HG02798 (cell line): Measurements from ENCODE around the gene ITPK1.

Experiments used
- ATAC-seq: cut with Tn5 transposase; IDR thresholded peaks from one replicate; pipeline ENCODE4 v1.9.1; 2021; ENCODE audit warnings: mild to moderate bottlenecking; ENCODE audit not compliant: unreplicated experiment, poor library complexity

The ITPK1 gene

DNA sequence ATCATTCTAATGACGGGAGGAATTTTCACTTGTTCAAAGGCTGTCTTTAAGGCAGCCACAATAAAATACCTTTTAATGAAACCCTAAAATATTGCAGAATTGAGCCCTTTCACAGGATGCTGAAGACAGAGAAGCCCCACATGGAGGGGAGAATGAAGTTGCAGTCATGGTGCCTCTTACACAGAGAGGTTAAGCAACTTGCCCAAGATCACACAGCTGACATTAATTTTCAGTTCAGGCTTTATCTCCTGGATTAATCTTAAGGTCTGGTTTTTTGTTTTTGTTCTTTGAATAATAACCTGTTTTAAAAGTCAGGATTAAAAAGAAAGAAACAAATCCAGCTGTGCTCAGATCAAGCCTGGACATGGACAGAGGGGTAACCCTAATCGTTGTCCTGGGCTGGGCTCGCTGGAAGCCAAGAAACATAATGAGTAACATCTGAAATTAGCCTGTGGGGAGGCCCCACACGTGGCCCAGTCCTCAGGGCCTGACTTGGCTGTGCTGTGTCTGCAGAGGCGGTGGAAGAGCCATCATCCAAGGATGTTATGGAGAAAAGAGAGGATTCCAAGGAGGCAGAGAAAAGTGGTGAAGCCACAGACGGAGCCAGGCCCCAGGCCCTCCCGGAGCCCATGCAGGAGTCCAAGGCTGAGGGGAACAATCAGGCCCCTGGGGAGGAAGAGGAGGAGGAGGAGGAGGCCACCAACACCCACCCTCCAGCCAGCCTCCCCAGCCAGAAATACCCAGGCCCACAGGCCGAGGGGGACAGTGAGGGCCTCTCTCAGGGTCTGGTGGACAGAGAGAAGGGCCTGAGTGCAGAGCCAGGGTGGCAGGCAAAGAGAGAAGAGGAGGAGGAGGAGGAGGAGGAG is 184.8 kb downstream of the ITPK1 start:
- no peak for ATAC-seq

DNA sequence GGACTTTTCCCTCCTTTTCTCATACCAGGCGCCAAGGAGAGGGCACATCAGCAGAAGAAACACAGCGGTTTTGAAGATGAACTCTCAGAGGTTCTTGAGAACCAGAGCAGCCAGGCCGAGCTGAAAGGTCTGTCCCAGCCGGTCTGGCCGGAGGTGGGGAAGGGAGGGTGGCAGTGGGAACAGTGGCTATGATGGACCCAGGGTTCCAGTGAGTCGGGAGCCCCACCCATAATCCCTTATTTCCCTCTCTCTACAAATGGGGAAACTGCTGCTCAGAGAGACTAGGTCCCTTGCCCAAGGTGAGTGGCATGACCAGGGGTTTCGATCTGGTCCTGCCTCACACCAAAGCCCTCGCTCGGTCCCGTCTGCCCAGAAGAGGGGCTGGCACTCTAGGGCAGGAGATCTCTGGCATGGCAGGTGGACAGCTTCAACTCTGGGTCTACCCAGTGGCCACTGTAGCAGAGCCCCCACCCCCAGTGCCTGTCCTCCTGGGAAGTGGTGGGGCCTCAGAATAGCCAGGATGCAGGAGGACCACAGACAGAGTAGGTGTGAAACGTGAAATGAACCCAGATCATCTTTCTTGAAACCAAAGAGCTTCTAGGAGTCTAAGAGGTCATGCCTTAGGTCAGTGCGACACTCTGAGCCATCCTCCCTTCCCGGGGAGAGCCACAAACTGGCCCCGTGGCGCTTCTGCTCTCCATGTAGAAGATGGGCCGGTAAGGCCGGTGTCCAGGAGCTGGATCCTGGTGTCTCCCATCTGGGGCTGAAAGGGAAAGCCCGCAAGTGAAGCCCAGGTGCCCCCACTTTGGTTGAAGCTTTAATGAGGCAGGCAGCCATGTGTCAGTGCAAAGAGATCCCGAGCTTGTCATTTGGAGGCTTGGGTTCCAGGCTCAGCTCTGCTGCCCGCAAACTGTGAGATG is 185.8 kb downstream of the ITPK1 start:
- ATAC-seq = no peak

DNA sequence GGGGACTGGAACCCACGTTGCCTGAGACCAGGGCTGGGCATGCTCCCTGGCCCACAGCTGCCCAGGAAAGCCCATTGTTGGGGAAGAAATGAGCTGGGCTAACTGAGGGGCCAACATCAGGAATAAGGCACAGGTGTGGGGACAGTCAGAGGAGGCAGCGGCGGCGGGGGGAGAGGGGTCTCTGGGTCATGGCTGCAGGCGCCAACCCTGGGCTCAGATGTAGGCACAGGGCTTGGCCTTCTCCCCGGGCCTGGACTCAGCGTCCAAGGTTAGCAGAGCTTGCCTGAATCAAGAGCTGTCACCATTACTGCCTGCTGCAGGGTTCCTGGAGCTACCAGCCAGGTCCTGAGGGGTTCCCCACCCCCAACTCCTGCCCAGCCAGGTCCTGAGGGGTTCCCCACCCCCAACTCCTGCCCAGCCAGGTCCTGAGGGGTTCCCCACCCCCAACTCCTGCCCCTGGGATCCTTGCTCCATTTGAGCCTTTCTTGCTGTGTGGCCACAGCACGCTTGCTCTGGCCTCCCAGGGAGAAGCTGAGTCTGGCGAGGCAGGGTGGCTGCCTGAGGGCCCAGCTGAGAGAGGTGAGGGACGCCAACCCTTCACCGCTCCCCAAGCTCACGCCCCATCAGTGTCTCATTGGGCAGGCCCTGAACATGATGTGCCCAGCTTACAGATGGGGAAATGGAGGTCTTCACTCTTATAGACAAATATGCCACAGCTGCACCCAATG is 186.6 kb downstream of the ITPK1 start:
- no peak for ATAC-seq

DNA sequence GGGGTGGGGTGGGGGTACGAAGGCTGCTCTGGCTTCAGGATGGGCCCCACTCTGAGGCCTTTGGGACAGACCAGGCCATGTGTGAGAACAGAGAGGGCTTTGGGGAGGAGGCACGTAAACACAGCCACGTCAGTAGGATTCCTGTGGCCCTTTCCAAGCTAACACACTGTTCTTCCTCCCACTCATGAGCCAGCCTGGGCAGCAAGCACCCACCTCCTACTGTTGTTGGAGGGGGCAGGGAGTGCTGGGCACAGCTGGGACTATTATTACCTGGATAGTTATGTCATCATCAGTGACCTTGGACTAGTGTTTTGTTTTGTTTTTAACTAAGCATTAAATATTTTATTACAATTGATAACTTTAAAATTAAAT is 187.5 kb downstream of the ITPK1 start:
- no peak for ATAC-seq

DNA sequence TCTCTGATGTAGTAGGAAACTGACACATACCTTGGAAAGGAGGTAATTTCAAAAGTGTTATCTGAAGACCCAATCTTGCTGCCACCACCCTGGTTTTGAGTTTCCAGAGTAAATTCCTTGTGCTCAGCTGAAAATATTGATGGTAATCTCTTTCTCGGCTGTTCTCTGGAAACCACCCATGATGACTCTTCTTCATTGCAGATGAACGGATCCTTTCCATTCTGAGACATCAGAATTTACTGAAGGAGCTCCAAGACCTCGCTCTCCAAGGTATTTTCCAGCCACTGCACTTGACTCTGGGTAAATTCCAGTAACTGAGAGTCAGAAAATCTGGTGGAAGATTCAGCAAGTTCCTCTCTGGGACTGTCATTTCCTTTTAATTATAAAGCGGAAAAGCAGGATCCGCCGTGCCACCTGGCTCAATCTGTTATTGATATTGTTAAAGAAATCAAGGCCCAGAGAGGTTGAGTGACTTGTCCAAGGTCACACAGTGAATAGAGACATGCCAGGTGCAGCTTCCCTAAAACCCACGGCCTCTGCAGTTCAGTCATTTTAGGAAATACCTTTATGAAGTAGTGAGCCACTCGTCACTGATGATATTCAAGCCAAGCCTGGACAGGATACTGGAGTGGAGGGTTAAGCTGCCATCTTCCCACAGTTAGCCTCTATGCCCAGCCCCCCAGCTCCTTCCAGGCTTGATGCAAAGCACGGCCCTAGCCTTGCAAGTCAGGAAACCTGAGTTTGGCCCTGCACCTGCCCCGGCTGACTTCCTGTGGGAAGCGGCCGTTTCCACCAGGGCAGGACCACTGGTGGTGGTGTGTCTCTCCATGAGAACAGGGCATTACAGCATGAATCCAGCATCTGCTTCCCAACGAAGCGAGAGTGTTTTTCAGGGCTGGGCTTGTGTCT is 188.1 kb downstream of the ITPK1 start:
- no peak for ATAC-seq

DNA sequence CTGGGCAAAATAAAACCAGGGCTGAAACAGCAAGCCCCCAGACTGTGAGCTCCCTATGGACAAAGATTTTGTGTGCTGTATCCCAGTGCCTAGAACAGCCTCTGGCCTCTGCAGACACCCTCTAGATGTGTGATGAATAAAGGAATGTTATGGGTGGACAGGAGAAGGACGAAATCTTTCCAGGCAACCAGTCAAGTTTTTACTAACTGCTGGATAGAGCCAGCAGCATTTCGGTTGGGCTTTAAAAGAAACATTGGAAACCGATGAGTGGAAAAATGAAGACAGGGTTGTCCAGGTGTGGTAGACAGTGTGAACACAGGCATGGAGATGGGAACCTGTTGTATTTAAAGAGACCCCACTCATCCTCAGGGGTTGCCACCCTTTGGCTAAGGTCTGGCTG is 188.8 kb downstream of the ITPK1 start:
- ATAC-seq = no peak

DNA sequence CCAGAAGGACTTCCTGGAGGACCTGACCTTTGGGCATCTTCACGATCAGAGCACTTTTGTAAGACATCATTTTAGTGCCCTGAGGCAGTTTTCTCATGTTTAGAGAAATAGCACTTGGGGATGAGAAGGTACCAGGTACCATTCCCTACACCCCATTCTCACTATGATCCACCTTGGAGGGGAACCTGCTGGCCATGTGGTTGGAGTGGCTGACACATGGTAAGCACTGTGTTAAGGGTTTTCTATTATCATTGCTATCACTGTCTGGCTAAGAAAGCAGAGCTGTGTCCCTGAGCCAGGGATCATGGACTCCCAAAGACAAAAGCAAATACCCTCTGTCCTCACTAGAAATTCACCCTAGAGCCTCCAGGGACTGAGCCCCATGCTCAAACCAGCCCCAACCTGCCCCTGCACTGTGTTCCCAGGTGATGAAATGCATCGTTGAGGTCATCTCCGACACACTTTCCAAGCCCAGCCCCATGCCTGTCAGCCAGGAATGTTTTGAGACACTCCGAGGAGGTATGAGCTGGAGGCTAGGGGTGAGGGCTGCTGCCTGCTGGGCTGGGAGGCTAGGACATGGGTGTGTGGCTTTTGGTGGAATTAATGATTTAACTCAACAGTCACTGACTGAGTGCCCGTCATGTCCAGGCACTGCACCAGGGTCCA is 189.4 kb downstream of the ITPK1 start:
- ATAC-seq = no peak

DNA sequence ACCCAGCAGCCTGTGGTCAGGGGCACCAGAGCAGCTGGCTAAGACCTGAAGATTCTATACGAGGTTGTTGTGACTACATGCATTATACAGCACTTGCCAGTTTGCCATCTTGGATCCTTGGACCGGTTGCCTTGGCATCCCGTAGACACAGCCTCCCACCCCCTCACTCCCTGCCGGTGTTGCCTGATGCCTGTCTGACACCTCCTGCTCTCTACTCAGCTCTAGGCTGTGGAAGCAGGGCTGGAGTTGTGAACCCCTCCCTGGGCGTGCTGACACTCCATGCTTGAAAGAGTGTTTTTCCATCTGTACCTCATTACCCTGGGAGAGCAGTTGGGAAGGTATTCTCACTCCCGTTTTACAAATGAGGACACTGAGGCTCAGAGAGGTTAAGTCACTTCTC is 190.3 kb downstream of the ITPK1 start:
- ATAC-seq = no peak

DNA sequence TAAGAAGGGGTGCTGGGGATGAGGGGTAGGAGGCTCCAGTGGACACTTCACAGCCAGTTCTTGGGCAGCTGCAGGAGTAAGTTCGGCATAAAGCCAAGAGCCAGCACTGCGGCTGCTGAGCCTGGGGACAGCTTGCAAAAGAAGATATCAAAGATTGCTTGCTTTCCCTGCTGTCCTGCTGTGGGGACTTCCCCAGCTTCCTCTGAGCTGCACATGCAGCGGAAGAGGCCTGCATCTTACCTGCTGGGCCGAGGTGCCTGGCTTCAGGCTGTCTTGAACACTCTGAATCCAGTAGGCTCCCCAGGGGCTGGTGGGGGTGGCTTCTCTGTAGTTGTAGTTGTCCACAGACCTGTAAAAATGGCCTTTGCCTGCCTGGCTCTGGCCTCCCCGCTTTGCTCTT is 191.5 kb downstream of the ITPK1 start:
- ATAC-seq = no peak

DNA sequence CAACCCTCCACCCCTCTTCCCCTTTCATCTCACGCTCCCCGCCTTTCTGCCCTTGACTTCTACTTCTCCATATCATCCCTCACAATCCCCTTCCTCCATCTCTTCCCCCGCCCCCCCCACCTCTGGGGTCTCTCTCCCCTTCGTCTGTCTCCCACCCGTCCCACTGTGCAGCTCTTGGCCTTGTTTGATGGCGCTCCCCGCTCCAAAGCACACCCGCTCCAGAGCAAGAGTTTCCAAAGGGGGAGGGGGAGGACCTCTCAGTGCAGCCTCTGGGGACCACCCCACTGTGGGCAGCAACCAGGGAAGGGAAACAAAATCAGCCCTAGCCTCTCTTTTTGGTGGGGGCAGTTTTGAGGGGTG is 192.0 kb downstream of the ITPK1 start:
- ATAC-seq = no peak

DNA sequence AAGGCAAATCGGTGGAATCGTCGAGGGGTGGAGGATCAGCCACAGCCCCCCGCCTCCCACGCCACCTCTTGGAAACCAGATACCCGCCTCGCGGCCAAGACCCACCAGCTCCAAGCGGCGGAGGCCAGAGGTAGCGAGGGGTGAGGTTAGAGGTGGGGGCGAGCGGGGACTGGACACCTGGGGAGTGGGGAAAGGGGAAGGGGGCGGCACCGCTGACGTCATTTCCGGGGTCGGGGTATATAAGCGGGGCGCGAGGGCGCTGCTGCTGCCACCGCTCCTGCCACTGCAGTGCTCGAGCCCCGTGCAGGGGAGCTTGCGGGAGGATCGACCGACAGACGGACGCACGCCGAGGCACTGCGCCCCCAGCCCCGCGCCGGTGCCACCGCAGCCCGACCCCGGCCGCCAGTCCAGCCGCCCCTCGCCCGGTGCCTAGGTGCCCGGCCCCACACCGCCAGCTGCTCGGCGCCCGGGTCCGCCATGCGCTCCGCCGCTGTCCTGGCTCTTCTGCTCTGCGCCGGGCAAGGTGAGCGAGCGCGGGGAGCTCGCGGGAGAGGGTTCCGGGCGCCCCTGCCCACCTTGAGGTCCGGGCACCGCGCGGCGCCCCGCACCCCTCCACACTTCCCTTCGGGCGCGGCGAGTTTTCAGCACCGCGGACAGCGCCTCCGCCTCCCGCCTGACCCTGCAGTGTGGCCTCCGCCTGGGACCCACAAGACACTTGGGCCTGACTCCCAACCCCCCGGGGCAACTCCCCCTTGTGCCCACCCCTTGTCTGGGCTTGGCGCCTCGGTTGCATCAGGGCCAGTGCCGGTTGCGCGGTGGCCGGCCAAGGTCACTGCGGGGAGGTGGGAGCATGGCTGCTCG is 192.6 kb downstream of the ITPK1 start, which contains the start of gene CHGA:
Gene CHGA (plus strand): TSS at position 268 of the 861 bp plus-strand sequence. CDS start 210 bp downstream, at position 478.
- no peak for ATAC-seq

DNA sequence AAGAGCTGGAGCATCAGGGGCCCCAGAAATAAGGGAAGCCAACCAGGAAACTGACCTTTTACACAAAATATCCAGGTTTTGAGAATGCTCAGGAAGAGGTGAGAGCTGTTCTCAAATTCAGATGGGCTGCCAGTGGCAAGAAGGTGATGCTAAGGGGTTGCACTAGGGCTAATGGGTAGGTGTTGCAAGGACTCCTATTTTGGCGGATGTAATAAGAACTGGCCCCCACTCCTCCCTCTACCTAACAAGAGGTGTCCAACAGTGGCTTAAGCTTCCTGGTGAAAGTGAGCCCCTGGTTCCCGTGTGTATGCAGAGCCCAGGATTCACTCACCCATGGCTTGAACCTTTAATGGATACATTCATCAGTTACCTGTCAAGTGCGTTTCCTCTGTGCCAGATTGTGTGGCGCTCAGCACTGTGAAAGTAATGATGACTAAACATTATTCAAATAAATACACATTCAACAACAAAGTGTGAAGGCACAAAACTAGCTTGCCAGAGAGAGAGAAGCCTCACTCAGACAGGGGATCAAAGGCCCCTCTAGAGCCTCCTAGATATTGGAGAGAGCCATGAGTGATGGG is 193.5 kb downstream of the ITPK1 start:
- ATAC-seq = no peak

DNA sequence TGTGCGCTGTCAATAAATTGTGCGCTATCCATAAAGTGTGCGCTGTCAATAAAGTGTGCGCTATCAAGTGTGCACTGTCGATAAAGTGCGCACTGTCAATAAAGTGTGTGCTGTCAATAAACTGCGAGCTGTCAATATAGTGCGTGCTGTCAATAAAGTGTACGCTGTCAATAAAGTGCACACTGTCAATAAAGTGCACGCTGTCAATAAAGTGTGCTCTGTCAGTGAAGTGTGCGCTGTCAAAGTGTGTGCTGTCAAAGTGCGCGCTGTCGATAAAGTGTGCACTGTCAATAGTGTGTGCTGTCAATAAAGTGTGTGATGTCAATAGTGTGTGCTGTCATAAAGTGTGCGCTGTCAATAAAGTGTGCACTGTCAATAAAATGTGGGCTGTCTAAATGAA is 195.7 kb downstream of the ITPK1 start:
- no peak for ATAC-seq

DNA sequence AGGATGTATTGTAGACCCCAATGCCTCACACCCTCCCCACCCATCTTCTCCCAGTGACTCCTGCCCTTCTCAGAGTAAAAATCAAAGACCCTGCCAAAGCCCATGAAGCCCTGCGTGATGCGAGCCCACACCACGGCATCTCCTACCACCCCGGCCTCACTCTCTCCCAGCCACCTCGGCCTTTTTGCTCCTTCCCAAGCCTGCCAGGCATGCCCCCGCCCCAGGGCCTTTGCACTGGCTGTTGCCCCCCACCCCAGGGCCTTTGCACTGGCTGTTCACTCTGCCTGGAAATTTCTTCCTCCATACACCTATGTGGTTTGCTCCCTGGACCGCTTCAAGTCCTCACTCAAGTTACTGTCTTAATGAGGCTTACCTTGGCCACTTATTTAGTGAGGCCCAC is 197.8 kb downstream of the ITPK1 start:
- no peak for ATAC-seq

DNA sequence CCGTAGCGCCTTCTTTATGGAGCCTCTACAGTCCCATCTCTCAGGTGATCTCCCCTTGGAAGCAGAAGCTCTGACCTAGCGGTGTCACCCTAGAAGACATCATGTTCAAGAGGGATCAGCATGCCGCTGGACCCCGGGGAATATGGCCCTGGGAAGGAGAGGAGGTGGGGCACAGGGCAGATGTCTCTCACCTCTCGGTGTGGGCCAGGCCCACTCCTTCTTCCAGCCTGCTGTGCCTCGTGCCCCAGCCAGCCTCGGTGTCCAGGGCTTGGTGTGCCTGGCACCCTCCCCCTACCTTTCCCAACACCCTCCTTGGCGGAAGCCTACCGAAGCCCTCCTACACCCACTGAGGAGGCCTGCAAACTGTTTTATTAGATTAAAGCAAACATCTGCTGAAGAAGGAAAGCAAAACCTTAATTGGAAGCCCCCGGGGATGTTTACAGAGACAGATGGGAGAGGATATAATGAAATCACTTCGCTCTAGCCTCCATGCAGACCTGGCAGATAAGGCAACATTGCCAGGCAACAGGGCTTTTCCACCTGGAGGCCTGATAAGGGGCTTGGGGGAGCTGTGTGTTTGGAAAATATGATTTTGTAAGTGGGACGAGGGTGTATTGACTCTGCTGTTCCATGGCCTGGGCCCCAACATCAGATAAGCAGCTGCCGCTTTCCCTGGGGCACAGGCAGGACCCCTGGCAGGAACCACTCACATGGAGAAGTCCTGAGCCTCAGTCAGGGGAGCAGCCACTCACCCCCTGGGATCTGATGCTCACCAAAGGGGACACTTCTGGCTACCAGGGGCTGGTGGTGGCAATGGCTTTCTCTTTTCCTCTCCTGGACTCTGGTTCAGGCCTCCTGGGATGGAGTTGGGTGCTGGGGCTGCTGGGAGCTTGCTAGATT is 198.4 kb downstream of the ITPK1 start:
- no peak for ATAC-seq

DNA sequence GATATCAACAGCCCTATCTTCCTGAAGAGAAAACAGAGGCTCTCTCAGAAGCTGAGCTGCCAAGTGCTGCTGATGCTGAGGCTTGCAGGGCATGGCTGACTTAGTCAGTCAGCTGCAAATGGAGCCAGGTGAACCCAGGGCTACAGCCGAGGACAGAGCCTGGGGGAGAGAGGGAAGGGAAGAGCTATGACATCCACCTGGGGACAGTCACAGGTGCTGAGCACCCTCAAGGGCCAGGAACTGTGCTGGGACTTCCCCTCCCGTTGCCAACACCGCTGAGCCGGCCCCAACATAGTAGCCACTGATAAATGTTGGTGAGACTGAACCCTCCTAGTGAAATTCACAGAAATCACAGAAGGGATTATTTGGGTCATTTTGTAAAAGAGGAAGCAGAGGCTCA is 199.5 kb downstream of the ITPK1 start:
- ATAC-seq = no peak

DNA sequence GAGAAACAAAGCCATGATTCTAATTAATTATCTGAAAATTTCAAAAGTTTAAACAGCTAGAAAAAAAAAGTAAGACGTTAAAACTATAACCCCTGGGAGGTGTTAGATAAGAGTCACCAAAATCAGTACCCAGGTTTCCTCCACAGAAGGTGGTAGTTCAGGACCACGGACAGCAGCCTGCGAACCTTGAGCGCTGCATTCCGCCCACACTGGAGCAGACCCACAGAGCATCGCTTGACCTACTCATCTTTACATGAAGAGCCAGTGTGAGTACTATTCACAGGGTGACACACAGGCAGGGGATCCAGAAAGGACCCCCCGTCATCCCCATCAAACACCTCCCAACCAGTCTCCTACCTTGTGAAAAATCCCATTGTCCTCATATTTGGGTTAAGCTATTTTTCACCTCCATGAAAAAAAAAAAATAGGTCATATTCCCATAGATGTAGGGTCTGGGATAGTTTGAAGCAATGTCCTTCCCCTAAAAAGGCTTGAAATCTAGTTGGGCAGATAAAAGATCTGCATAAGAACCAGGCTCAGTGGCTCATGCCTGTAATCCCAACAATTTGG is 201.6 kb downstream of the ITPK1 start:
- no peak for ATAC-seq
